ENCODE measurements around the gene PLEKHG7. TPM values are rescaled to one million over a fixed set of nuclear protein-coding genes. Genes with fewer than 3 reads are reported as not detected.

The PLEKHG7 gene
- total RNA-seq, 1 experiment from 2014 or later, result not detected

GRCh38 chr12:92730758-92731157 is 28.0 kb downstream of the PLEKHG7 start:
- no peak for DNase-seq (ENCODE audit: low read depth, low spot score)
- no peak overlapping the region for H3K27ac ChIP-seq (ENCODE audit: low read depth, low read length)
- no peak overlapping the region for H3K4me2 ChIP-seq (ENCODE audit: low read length)
- CTCF ChIA-PET, result no interaction called here
- H3K9ac ChIP-seq (ENCODE audit: low read length), result no peak overlapping the region
- POLR2A ChIA-PET, result no interaction called here
- no peaks in the 10 kb centered on the region for H3K36me3 ChIP-seq (ENCODE audit: control insufficient read depth in 1 of 2, insufficient read depth in 2 of 2, low read length in 2 of 2)
- H2AFZ ChIP-seq (ENCODE audit: low read depth, low read length, poor library complexity, severe bottlenecking), result no peak overlapping the region
- no TSS peak for BruUV-seq (replicated peaks)
- H4K20me1 ChIP-seq (ENCODE audit: insufficient read depth), result no peaks in the 10 kb centered on the region
- intact Hi-C loops (cut with micrococcal nuclease), result no loop called here
- H3K4me3 ChIP-seq (replicated peaks in 1 of 2; ENCODE audit: low read depth in 1 of 2, low read length in 2 of 2), result no peak overlapping the region
- H3K79me2 ChIP-seq (ENCODE audit: insufficient read depth, low read length), result no peaks in the 10 kb centered on the region
- RAD21 ChIA-PET (ENCODE audit: low non-redundant PET in 1 of 2, low total read pairs in 2 of 2, uncharacterized antibody in 2 of 2, unreplicated experiment in 2 of 2), result no interaction called here
- no peaks in the 10 kb centered on the region for H3K27me3 ChIP-seq (ENCODE audit: insufficient read depth, low read length)
- H3K9me2 ChIP-seq (ENCODE audit: insufficient read depth), result no peaks in the 10 kb centered on the region
- ATAC-seq, result no peak
- H3K9me3 ChIP-seq (ENCODE audit: control insufficient read depth in 1 of 2, insufficient read depth in 1 of 2, low read depth in 1 of 2, low read length in 2 of 2), result no peaks in the 10 kb centered on the region
- H3K4me1 ChIP-seq (ENCODE audit: control insufficient read depth in 1 of 2, insufficient read depth in 2 of 2, low read length in 2 of 2), result no peaks in the 10 kb centered on the region; a peak in 1 of 4 replicates
- no peak for TF ChIP-seq SRF (IDR thresholded peaks at IDR 0.05; ENCODE audit: low read depth)
- TF ChIP-seq CEBPB (IDR thresholded peaks at IDR 0.05; ENCODE audit: low read depth), result no peak
- TF ChIP-seq, protein P1, sequence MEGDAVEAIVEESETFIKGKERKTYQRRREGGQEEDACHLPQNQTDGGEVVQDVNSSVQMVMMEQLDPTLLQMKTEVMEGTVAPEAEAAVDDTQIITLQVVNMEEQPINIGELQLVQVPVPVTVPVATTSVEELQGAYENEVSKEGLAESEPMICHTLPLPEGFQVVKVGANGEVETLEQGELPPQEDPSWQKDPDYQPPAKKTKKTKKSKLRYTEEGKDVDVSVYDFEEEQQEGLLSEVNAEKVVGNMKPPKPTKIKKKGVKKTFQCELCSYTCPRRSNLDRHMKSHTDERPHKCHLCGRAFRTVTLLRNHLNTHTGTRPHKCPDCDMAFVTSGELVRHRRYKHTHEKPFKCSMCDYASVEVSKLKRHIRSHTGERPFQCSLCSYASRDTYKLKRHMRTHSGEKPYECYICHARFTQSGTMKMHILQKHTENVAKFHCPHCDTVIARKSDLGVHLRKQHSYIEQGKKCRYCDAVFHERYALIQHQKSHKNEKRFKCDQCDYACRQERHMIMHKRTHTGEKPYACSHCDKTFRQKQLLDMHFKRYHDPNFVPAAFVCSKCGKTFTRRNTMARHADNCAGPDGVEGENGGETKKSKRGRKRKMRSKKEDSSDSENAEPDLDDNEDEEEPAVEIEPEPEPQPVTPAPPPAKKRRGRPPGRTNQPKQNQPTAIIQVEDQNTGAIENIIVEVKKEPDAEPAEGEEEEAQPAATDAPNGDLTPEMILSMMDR (IDR thresholded peaks at IDR 0.05 in 2 of 3, conservative IDR thresholded peaks at IDR 0.05 in 1 of 3; ENCODE audit: borderline replicate concordance in 1 of 3, insufficient read depth in 1 of 3, low read depth in 2 of 3, low read length in 2 of 3), result no peak
- TF ChIP-seq ELF1 (IDR thresholded peaks at IDR 0.05; ENCODE audit: borderline replicate concordance, low read depth), result no peak
- no peak for TF ChIP-seq JUND (IDR thresholded peaks at IDR 0.05)
- no peak for TF ChIP-seq RAD21 (IDR thresholded peaks at IDR 0.05; ENCODE audit: low read depth)
- TF ChIP-seq FOSL1 (IDR thresholded peaks at IDR 0.05; ENCODE audit: low read depth), result no peak
- TF ChIP-seq, protein P2, sequence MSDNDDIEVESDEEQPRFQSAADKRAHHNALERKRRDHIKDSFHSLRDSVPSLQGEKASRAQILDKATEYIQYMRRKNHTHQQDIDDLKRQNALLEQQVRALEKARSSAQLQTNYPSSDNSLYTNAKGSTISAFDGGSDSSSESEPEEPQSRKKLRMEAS (IDR thresholded peaks at IDR 0.05), result no peak
- TF ChIP-seq REST (IDR thresholded peaks at IDR 0.05; ENCODE audit: low read depth), result no peak
- no peak for TF ChIP-seq ZFX (IDR thresholded peaks at IDR 0.05)
- no peak for TF ChIP-seq EGR1 (IDR thresholded peaks at IDR 0.05; ENCODE audit: low read depth)
- no peak for TF ChIP-seq YY1 (IDR thresholded peaks at IDR 0.05; ENCODE audit: extremely low read depth, insufficient replicate concordance, low read depth, low read length)

Data from HCT116 (cell line).